Tibial nerve (tissue), 4 donors: Measurements from ENCODE around the gene HRH1. TPM values are rescaled to one million over a fixed set of nuclear protein-coding genes. Genes with fewer than 3 reads are reported as not detected.

Source experiments
- DNase-seq, 2 donors: peaks; one replicate each; pipeline ENCODE4 v3.0.0-alpha.2; 2019; ENCODE audit warnings: low spot score in 2 of 2
- H3K27ac ChIP-seq, 4 donors: fragments of 200-600 bp; sonication (generic) in 3 of 4; one replicate each; pipeline ENCODE4 v1.5.1; 2017 to 2019; ENCODE audit warnings: mild to moderate bottlenecking in 1 of 4
- H3K27me3 ChIP-seq, 2 donors: fragments of 200-600 bp; sonication (generic) in 1 of 2; one replicate each; pipeline versions ENCODE4 v1.5.1 to v1.6.0; 2017 to 2019
- H3K36me3 ChIP-seq, 3 donors: fragments of 200-600 bp; sonication (generic); one replicate each; pipeline ENCODE4 v1.5.1; 2018 to 2019
- H3K4me1 ChIP-seq, 4 donors: fragments of 200-600 bp; sonication (generic) in 3 of 4; one replicate each; pipeline ENCODE4 v1.5.1; 2017 to 2019
- H3K4me3 ChIP-seq, 4 donors: fragments of 200-600 bp; sonication (generic) in 3 of 4; one replicate each; pipeline ENCODE4 v1.5.1; 2017 to 2019; ENCODE audit warnings: mild to moderate bottlenecking in 1 of 4, moderate library complexity in 1 of 4
- H3K9me3 ChIP-seq, 4 donors: fragments of 200-600 bp; sonication (generic) in 3 of 4; one replicate each; pipeline ENCODE4 v1.5.1; 2017 to 2019
- EP300 ChIP-seq, 2 donors: sonication (generic); formaldehyde crosslinking; IDR thresholded peaks; one replicate each; pipeline ENCODE4 v1.6.1; 2017; ENCODE audit warnings: antibody characterized with exemption in 2 of 2, mild to moderate bottlenecking in 1 of 2
- POLR2A ChIP-seq, 2 donors: fragments of 450-650 bp; IDR thresholded peaks; one replicate each; pipeline ENCODE4 v1.6.1; 2017; ENCODE audit warnings: antibody characterized with exemption in 2 of 2, mild to moderate bottlenecking in 2 of 2, moderate library complexity in 2 of 2
- WGBS, 2 donors: methylation state at CpG; one replicate each; pipeline ENCODE4 v1.1.5; 2018; 5-methylcytosine and 5-hydroxymethylcytosine counted together
- total RNA-seq, 4 donors: library from RNA; depleted of rRNA; stranded (reverse); fragments of >200 nt; gene quantifications; one replicate each; pipeline ENCODE4 v1.1.0, GENCODE V29; 2016
- TF ChIP-seq, protein P1 (sequence below), 5 experiments: fragments of 200-600 bp in 3 of 5; fragments of 450-650 bp in 2 of 5; sonication (generic) in 3 of 5; IDR thresholded peaks; one replicate each; pipeline ENCODE4 v1.5.1; 2016 to 2019; ENCODE audit warnings: antibody characterized with exemption in 5 of 5, mild to moderate bottlenecking in 3 of 5, moderate library complexity in 2 of 5

The HRH1 gene
- total RNA-seq, 4 donors from 2014 or later: 13.8 to 20.3 (median 15.9) TPM

DNA sequence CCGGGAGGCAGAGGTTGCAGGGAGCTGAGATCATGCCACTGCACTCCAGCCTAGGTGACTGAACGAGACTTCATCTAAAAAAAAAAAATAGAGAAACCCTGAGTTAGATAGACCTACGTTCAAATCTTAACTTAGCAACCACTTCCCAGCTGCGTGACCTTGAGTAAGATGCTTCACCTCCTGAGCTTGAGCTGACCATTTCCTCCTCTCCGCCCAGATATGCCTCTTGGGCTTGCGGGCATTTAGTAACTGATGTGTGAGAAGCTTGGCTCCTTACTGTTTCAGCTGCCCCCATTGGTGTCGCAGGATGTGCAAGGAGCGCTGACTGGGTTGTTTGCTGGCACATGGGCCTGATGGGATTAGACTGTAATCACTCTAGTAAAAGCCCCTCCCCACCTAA, 91.0 kb downstream of the HRH1 start:
- Histone ChIP-seq H3K27ac (no peak overlapping the region), H3K4me1 (peaks cover 0 to under 1% (median 0%) of the 10 kb centered on the region in 4 donors), H3K9me3 (no peaks in the 10 kb centered on the region), H3K27me3 (no peaks in the 10 kb centered on the region), H3K36me3 (peaks cover 0 to 3% (median 0%) of the 10 kb centered on the region in 3 donors), H3K4me3 (no peak overlapping the region)
- 77 to 78% methylated on average over 8 of the region's 8 CpGs for WGBS, 2 donors
- no peak for DNase-seq
- TF ChIP-seq EP300 (IDR thresholded peaks at IDR 0.05): no peak

DNA sequence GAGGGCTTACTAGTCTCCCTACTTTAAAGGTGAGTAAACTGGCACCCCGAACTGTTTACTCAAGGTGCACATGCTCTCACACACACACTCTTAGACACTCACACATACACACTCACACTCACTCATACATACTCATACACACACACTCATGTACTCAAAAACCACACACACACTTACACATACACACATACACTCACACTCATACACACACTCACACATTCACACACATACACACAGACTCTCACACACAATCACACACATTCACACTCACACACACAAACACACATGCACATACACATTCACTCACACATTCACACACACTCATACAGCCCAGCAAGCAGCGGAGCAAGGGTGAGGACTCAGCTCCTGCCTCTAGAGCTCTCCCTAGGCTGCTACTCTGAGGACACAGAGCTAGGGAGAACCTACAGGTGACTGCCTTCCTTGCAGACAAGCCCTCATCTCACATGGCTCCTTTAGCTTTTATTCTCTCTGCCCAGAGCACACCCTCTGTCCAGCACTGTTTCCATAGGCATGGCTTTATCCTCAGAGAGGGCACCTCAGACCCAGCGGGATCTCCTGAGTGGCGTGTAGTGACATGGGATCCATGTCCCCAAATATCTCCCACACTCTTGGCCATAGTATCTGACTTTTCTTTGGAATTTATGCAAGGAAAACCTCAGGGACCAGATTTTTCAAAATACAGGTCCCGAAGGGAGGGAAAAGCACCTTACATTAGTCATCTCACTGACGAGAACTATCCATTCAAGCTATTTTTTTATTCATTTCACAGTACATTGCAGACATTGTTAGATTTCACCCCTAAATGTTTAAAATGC, 91.8 kb downstream of the HRH1 start:
- WGBS, 2 donors: 89% methylated on average over 6 of the region's 6 CpGs
- no peak for DNase-seq
- Histone ChIP-seq H3K36me3 (peaks cover 0 to 3% (median 0%) of the 10 kb centered on the region in 3 donors), H3K4me1 (peaks cover 0 to 7% (median 0%) of the 10 kb centered on the region in 4 donors), H3K27ac (no peak overlapping the region), H3K4me3 (no peak overlapping the region), H3K9me3 (no peaks in the 10 kb centered on the region), H3K27me3 (no peaks in the 10 kb centered on the region)
- no peak for TF ChIP-seq POLR2A (IDR thresholded peaks at IDR 0.05)
- TF ChIP-seq EP300 (IDR thresholded peaks at IDR 0.05): no peak
- TF ChIP-seq, protein P1, sequence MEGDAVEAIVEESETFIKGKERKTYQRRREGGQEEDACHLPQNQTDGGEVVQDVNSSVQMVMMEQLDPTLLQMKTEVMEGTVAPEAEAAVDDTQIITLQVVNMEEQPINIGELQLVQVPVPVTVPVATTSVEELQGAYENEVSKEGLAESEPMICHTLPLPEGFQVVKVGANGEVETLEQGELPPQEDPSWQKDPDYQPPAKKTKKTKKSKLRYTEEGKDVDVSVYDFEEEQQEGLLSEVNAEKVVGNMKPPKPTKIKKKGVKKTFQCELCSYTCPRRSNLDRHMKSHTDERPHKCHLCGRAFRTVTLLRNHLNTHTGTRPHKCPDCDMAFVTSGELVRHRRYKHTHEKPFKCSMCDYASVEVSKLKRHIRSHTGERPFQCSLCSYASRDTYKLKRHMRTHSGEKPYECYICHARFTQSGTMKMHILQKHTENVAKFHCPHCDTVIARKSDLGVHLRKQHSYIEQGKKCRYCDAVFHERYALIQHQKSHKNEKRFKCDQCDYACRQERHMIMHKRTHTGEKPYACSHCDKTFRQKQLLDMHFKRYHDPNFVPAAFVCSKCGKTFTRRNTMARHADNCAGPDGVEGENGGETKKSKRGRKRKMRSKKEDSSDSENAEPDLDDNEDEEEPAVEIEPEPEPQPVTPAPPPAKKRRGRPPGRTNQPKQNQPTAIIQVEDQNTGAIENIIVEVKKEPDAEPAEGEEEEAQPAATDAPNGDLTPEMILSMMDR (IDR thresholded peaks at IDR 0.05): no peak

GRCh38 chr3:11246663-11246970, 92.3 kb downstream of the HRH1 start:
- H3K27ac ChIP-seq: no peak overlapping the region
- no peak for DNase-seq
- H3K4me3 ChIP-seq: no peak overlapping the region
- no peaks in the 10 kb centered on the region for H3K27me3 ChIP-seq
- no peaks in the 10 kb centered on the region for H3K9me3 ChIP-seq
- no peak for TF ChIP-seq POLR2A (IDR thresholded peaks at IDR 0.05)
- no peak for TF ChIP-seq EP300 (IDR thresholded peaks at IDR 0.05)
- TF ChIP-seq, protein P1 (IDR thresholded peaks at IDR 0.05): no peak
- WGBS, 2 donors: 82 to 84% methylated on average over 2 of the region's 2 CpGs
- H3K4me1 ChIP-seq: peaks cover 0 to 7% (median 0%) of the 10 kb centered on the region in 4 donors
- H3K36me3 ChIP-seq: peaks cover 0 to 3% (median 0%) of the 10 kb centered on the region in 3 donors

GRCh38 chr3:11247362-11247761, 93.1 kb downstream of the HRH1 start:
- H3K4me1 ChIP-seq: peaks cover 0 to 7% (median 0%) of the 10 kb centered on the region in 4 donors
- no peaks in the 10 kb centered on the region for H3K27me3 ChIP-seq
- no peak overlapping the region for H3K4me3 ChIP-seq
- no peaks in the 10 kb centered on the region for H3K9me3 ChIP-seq
- no peak for DNase-seq
- no peak for TF ChIP-seq EP300 (IDR thresholded peaks at IDR 0.05)
- TF ChIP-seq, protein P1 (IDR thresholded peaks at IDR 0.05): no peak
- TF ChIP-seq POLR2A (IDR thresholded peaks at IDR 0.05): no peak
- H3K27ac ChIP-seq: no peak overlapping the region
- H3K36me3 ChIP-seq: peaks cover 0 to 3% (median 0%) of the 10 kb centered on the region in 3 donors
- 84 to 85% methylated on average over 7 to 8 of the region's 8 CpGs for WGBS, 2 donors

GRCh38 chr3:11248596-11248995, 94.3 kb downstream of the HRH1 start:
- TF ChIP-seq, protein P1 (IDR thresholded peaks at IDR 0.05): no peak
- TF ChIP-seq POLR2A (IDR thresholded peaks at IDR 0.05) (no peak), EP300 (IDR thresholded peaks at IDR 0.05) (no peak)
- Histone ChIP-seq H3K36me3 (no peaks in the 10 kb centered on the region), H3K27ac (no peak overlapping the region), H3K4me1 (peaks cover 0 to 7% (median 0%) of the 10 kb centered on the region in 4 donors), H3K27me3 (no peaks in the 10 kb centered on the region), H3K4me3 (no peak overlapping the region), H3K9me3 (no peaks in the 10 kb centered on the region)
- WGBS, 2 donors: 89 to 93% methylated on average over 6 of the region's 6 CpGs
- no peak for DNase-seq
